Vagina (tissue), 2 donors: ENCODE results near the gene PPP1R2. TPM values are rescaled to one million over a fixed set of nuclear protein-coding genes. Genes with fewer than 3 reads are reported as not detected.

Experiments used
- DNase-seq, 2 donors: peaks; one replicate each; pipeline ENCODE4 v3.0.0-alpha.2; 2017; ENCODE audit errors: extremely low spot score in 2 of 2
- H3K27ac ChIP-seq: fragments of 200-600 bp; sonication (generic); one replicate; pipeline ENCODE4 v1.5.1; 2019
- H3K27me3 ChIP-seq: fragments of 200-600 bp; sonication (generic); one replicate; pipeline ENCODE4 v1.5.1; 2019
- H3K36me3 ChIP-seq, 2 donors: fragments of 200-600 bp; sonication (generic); one replicate each; pipeline ENCODE4 v1.5.1; 2017 to 2019
- H3K4me1 ChIP-seq: fragments of 200-600 bp; sonication (generic); one replicate; pipeline ENCODE4 v1.5.1; 2019
- H3K4me3 ChIP-seq, 2 donors: fragments of 200-600 bp; sonication (generic); 1 replicate in 1 of 2; 2 replicates in 1 of 2; pipeline ENCODE4 v1.5.1; 2016 to 2019
- H3K9me3 ChIP-seq: fragments of 200-600 bp; sonication (generic); one replicate; pipeline ENCODE4 v1.5.1; 2019
- POLR2A ChIP-seq, 2 donors: fragments of 450-650 bp; IDR thresholded peaks; one replicate each; pipeline ENCODE4 v1.6.1; 2017; ENCODE audit warnings: antibody characterized with exemption in 2 of 2, mild to moderate bottlenecking in 2 of 2, moderate library complexity in 2 of 2
- POLR2AphosphoS5 ChIP-seq, 2 donors: sonication (generic); formaldehyde crosslinking; IDR thresholded peaks; one replicate each; pipeline ENCODE4 v1.9.0; 2017; ENCODE audit warnings: antibody characterized with exemption in 2 of 2, mild to moderate bottlenecking in 2 of 2, low read depth in 1 of 2; ENCODE audit not compliant: insufficient read depth in 1 of 2
- intact Hi-C: fragments of 100-400 bp; cut with DNase I; formaldehyde crosslinking; loops from one replicate; pipeline ENCODE4 v1.15.1; 2023
- small RNA-seq: library from RNA; depleted of rRNA; stranded (forward); fragments of <200 nt; gene quantifications from one replicate; pipeline ENCODE3, GENCODE V24; 2016
- total RNA-seq: library from RNA; depleted of rRNA; stranded (reverse); fragments of >200 nt; gene quantifications from one replicate; pipeline ENCODE4 v1.2.3, GENCODE V29; 2016
- TF ChIP-seq, protein P1 (sequence below), 3 experiments: fragments of 450-650 bp in 2 of 3; fragments of 200-600 bp in 1 of 3; sonication (generic) in 1 of 3; IDR thresholded peaks; one replicate each; pipeline ENCODE4 v1.5.1; 2017 to 2019; ENCODE audit warnings: antibody characterized with exemption in 3 of 3, mild to moderate bottlenecking in 2 of 3, moderate library complexity in 2 of 3

The PPP1R2 gene
- total RNA-seq, 1 donor from 2014 or later: 98.0 TPM

DNA sequence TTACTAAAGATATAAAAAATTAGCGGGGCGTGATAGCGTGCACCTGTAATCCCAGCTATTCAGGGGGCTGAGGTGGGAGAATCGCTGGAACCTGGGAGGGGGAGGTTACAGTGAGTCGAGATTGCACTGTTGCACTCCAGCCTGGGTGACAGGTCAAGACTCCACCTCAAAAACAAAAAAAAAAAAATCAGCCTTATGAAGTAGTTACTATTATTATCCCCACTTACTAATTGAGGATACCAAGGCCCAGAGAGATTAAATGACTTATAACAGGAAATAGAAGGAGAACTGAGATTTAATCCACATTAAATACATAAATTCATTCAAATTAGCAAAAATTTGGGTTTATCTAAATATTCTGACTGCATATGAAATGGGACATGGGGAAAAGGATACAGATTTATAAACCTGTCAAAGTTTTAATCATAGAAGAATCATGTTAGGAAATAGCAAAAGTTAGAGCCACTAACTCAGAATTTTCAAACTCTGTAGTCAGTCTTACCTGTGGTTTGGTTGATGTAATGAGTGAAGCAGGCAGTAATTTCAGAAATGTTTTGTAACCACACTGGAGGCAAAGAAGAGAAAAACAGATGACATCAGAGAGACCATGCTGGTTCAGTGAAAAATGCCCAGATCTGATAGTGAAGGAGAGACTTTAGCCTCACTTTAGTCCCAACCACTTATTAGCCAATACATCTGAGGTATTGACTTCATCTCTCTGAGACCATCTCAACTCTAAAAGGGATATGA, 75.3 kb downstream of the PPP1R2 start:
- Histone ChIP-seq H3K36me3 (no peaks in the 10 kb centered on the region), H3K9me3 (no peaks in the 10 kb centered on the region), H3K27ac (no peak overlapping the region), H3K4me1 (no peaks in the 10 kb centered on the region), H3K27me3 (no peaks in the 10 kb centered on the region), H3K4me3 (no peak overlapping the region)
- no peak for DNase-seq
- intact Hi-C loops: no loop called here
- no peak for TF ChIP-seq POLR2AphosphoS5 (IDR thresholded peaks at IDR 0.05; ENCODE audit: insufficient read depth in 1 of 2, low read depth in 1 of 2)
- TF ChIP-seq, protein P1, sequence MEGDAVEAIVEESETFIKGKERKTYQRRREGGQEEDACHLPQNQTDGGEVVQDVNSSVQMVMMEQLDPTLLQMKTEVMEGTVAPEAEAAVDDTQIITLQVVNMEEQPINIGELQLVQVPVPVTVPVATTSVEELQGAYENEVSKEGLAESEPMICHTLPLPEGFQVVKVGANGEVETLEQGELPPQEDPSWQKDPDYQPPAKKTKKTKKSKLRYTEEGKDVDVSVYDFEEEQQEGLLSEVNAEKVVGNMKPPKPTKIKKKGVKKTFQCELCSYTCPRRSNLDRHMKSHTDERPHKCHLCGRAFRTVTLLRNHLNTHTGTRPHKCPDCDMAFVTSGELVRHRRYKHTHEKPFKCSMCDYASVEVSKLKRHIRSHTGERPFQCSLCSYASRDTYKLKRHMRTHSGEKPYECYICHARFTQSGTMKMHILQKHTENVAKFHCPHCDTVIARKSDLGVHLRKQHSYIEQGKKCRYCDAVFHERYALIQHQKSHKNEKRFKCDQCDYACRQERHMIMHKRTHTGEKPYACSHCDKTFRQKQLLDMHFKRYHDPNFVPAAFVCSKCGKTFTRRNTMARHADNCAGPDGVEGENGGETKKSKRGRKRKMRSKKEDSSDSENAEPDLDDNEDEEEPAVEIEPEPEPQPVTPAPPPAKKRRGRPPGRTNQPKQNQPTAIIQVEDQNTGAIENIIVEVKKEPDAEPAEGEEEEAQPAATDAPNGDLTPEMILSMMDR (IDR thresholded peaks at IDR 0.05): no peak
- no peak for TF ChIP-seq POLR2A (IDR thresholded peaks at IDR 0.05)

- no peak overlapping the region for H3K27ac ChIP-seq
- no peaks in the 10 kb centered on the region for H3K27me3 ChIP-seq
- intact Hi-C loops: no loop called here
- no peaks in the 10 kb centered on the region for H3K4me1 ChIP-seq
- no peaks in the 10 kb centered on the region for H3K36me3 ChIP-seq
- H3K9me3 ChIP-seq: no peaks in the 10 kb centered on the region
- no peak overlapping the region for H3K4me3 ChIP-seq
- TF ChIP-seq, protein P1 (IDR thresholded peaks at IDR 0.05): no peak
- TF ChIP-seq POLR2AphosphoS5 (IDR thresholded peaks at IDR 0.05; ENCODE audit: insufficient read depth in 1 of 2, low read depth in 1 of 2) (no peak), POLR2A (IDR thresholded peaks at IDR 0.05) (no peak)
- no peak for DNase-seq
Measured at GRCh38 chr3:195466251-195466650, 76.9 kb downstream of the PPP1R2 start.

Small RNAs within 50 kb of the gene (small RNA-seq; reads per million reads assigned to genes)
- gene RN7SL73P (not detected), gene RNU6ATAC24P (not detected)

Other genes starting within 250 kb of the PPP1R2 start
- gene ACAP2, start 100.3 kb downstream of the PPP1R2 start, total RNA-seq: 59.4 TPM
- 549 TPM for gene APOD, start 40.6 kb upstream of the PPP1R2 start, total RNA-seq
- 23.8 TPM for gene MUC20, start 177.7 kb upstream of the PPP1R2 start, total RNA-seq